ENCODE data around the gene MGMT. TPM values are rescaled to one million over a fixed set of nuclear protein-coding genes. Genes with fewer than 3 reads are reported as not detected.

The MGMT gene
- total RNA-seq, 1 donor from 2014 or later: 19.4 TPM

GRCh38 chr10:129495256-129495655 lies 28.2 kb downstream of the MGMT start:
- no peak for DNase-seq (ENCODE audit: low spot score)

GRCh38 chr10:129495698-129496097 lies 28.7 kb downstream of the MGMT start:
- DNase-seq (ENCODE audit: low spot score): no peak

DNA sequence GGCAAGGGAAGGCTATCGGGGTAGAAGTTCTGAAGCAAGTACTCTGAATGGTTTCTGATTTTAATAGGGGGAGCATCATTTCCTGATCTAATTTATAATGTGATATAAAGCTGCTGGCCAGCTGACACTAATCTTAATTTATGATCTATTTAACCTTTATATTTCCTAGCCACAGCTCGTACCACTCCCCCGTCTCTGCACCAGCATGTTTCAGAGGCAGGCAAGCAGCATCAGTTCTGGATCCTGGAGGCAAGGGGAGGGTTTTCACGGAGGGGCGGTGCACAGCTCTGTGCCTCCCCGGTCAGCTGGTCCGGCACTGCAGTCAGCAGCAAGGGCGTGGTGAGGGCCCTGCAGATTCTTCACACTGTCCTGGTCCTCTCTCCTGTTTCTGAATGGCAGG lies 30.0 kb downstream of the MGMT start:
- no peak for DNase-seq (ENCODE audit: low spot score)

DNA sequence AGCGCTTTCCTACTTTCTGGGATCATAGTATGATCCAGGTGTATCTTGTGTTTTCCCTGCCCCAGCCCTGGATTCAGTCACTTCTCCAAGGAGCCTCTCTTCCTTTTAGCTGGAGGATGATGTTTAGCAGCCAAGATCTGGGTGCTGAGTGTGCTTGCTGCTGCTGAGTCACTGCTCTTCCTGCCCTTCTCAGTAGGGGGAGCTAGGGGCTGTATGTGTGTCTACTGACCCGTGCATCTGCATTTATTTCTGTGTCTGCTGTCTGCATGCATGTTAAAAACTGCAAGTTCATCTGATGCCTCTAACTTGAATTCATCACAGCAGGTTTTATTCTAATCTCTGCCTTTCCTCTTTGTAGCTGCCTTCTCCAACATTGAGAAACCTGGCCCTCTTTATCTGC lies 31.6 kb downstream of the MGMT start:
- DNase-seq (ENCODE audit: low spot score): no peak

DNA sequence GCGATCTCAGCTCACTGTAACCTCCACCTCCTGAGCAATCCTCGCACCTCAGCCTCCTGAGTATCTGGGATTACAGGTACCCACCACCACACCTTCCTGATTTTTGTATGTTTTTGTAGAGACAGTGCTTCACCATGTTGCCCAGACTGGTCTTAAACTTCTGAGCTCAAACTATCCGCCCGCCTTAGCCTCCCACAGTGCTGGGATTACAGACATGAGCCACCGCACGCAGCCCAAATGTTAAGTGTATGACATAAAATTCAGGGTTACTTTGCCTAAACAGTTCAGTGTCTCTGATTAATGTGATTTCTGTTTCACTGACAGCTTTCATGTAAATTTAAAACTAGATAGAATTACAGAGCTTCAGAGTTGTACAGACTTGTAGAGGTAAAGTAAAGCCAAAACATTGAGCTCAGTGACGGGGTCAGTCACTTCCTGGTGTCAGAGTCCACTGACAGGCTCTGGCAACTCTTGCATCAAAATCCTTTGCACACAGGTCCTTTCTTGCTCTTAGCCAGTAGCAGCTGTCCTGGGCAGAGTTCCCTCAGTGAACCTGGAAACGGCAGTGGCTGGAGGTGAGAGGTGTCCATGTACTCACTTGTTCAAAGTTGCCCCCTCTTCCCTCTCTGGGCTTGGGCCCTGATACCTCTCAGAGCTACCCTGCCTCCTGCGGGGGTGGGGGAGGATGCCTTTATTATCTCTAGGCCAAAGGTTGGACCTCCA lies 33.7 kb downstream of the MGMT start:
- DNase-seq (ENCODE audit: low spot score): no peak

- no peak for DNase-seq (ENCODE audit: low spot score)
Observed at GRCh38 chr10:129501652-129502436, 34.8 kb downstream of the MGMT start.

GRCh38 chr10:129502448-129502847 lies 35.4 kb downstream of the MGMT start:
- no peak for DNase-seq (ENCODE audit: low spot score)

GRCh38 chr10:129505500-129506075 lies 38.5 kb downstream of the MGMT start:
- DNase-seq (ENCODE audit: low spot score): no peak

DNA sequence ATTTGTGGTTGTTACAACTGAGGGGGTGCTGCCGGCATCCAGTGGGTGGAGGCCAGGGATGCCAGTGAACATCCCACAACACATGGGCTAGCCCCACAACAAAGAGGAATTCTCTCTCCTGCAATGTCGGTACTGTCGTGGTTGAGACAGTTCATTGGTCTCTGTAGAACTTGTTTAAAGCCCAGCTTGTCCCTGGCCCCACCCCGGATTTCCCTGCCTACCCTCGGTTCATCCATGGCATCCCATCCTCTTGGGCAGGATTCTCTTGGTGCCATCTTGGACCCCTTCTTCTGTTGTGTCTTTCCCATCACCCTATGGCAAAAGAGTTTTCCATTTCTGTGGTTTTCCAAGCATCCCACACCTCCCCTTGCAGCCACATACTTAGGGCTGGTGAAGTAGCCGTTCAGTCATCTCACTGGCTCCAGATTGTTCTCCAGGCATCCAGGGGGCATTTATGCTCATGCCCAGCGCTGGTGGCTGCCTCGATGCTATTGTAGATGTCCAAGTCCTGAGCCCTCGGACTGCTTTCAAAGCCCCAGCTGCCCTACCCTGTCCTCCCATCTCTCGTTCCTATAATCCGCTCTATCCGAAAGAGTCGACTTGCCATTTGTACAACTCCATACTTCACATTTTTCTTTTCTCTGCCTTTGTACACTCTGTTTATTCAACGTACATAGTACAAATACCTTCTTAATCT lies 39.2 kb downstream of the MGMT start:
- no peak for DNase-seq (ENCODE audit: low spot score)

GRCh38 chr10:129507216-129507889 lies 40.3 kb downstream of the MGMT start:
- no peak for DNase-seq (ENCODE audit: low spot score)

DNA sequence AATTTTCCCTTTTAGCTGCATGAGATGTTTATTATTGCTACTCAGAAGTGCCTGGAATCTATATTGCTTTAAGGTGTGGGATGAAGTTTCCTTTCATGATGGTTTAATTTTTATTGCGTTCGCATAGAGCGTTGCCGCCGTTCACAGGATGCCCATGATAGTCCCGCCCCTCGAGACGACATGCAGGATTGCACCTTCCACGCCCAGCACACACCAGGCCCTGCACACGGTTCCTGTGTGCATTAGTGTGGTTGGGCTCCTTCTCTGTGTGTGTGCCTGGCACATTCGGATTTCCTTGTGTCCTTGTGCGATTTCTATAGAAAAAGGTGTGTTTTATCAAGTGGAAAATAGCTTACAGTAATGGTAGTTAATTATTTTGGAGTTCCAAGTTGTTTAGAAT lies 42.1 kb downstream of the MGMT start:
- DNase-seq (ENCODE audit: low spot score): no peak

- no peak for DNase-seq (ENCODE audit: low spot score)
Observed at GRCh38 chr10:129509835-129510234, 42.8 kb downstream of the MGMT start.

- DNase-seq (ENCODE audit: low spot score): no peak
Observed at GRCh38 chr10:129511086-129511485, 44.0 kb downstream of the MGMT start.

- DNase-seq (ENCODE audit: low spot score): no peak
Observed at GRCh38 chr10:129511758-129512157, 44.7 kb downstream of the MGMT start.

GRCh38 chr10:129513312-129513711 lies 46.3 kb downstream of the MGMT start:
- no peak for DNase-seq (ENCODE audit: low spot score)

DNA sequence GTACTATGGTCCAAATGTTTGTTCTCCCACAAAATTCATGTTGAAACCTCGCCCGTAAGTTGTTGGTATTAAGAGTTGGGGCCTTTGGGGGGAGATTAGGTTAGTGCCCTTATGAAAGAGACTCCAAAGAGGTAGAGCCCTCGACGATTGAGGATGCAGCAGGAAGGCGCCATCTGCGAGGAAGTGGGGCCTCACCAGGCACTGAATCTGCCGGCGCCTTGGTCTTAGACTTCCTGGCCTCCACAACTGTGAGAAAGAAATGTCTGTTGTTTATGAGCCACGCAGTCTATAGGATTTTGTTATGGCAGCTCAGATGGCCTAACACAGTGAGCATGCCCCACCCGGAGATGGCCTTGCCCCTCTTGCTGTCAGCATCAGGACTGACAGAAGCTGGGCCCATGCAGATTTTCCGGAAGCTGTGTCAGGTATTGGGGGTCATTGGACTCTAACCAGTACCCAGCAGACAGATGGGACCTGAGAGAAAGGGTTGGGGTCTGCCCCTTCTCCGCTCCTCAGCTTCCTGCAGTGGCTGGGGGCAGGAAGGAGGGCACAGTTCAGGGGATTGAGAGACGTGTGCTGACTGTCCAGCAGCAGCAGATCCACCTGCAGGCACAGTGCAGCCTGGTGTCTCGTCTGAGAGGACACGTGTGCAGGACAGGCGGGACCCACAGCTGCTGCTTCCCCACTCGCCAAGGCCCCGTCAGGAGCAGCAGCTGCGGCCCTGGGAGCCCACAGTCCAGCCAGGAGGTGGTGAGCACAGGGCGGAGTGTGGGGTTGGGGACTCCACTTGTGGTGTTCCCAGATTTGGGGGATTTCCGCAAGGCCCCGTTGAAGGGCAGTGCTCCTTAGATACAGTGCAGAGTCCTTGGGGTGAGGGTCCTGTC lies 47.8 kb downstream of the MGMT start:
- no peak for DNase-seq (ENCODE audit: low spot score)

GRCh38 chr10:129516846-129517679 lies 50.0 kb downstream of the MGMT start:
- DNase-seq (ENCODE audit: low spot score): no peak

DNA sequence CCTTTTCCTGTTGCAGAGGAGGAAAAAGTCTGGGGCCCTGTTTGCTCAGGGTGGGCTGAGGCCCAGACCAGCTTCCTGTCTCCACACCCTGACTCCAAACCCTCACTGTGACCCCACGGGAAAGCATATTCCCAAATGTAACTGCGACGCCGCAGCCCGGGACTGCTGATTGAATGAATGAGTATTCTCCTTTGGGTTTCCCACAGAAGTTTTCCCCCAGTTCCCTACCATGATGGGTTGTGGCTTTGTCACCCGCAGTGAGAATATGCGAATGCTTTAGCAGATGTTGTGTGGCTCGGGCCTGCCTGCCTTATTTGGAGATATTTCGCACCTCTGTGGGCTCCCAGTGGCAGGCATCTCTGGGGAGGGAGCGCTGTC lies 50.6 kb downstream of the MGMT start:
- no peak for DNase-seq (ENCODE audit: low spot score)

- DNase-seq (ENCODE audit: low spot score): no peak
Observed at GRCh38 chr10:129518793-129519192, 51.8 kb downstream of the MGMT start.
